Erythroblast (primary cell): ENCODE measurements around the gene TPST1.
"Not testable (repeated sequence)": the region's sequence is repeated elsewhere in the genome, so short reads cannot be mapped to it uniquely, and the experiment has no call there.

ENCODE experiments used
- DNase-seq, 2 experiments: peaks; one replicate each; lab custom pipeline; 2025; lab: John Stamatoyannopoulos, UW
- GATA1 ChIP-seq: IDR thresholded peaks from 2 replicates; pipeline ENCODE4 v1.6.1; 2011; ENCODE audit warnings: low read depth, mild to moderate bottlenecking, control low read depth, low read length, moderate library complexity
- POLR2A ChIP-seq: IDR thresholded peaks from 2 replicates; pipeline ENCODE4 v1.6.1; 2011; ENCODE audit warnings: mild to moderate bottlenecking, low read length

Gene TPST1

GRCh38 chr7:66304536-66304935 lies 99.4 kb downstream of the TPST1 start:
- no peak for DNase-seq
- TF ChIP-seq POLR2A, result no peak
- no peak for TF ChIP-seq GATA1

DNA sequence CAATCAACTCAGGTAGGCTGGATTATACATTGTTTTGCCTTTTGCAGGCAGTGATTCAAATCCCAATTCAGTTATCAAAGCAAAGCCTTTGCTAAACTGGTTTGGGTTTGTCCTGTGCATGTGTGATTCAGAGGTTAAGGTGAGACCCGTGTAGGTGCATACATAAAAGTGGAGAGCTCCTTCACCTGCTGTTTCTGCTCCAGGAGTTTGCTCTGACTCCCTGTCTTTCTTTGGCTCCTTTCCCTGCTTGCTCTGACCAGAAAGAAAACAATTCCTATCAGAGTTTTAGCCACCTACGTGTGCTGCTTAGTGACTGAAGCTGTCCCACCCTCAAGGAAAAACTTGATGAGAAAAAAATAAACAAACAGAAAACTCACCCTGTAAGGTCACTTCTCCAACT lies 101.1 kb downstream of the TPST1 start:
- DNase-seq, result no peak
- no peak for TF ChIP-seq GATA1
- no peak for TF ChIP-seq POLR2A

GRCh38 chr7:66307591-66308215 lies 102.6 kb downstream of the TPST1 start:
- no peak for DNase-seq

GRCh38 chr7:66308411-66308810 lies 103.3 kb downstream of the TPST1 start:
- DNase-seq, result no peak
- TF ChIP-seq POLR2A, result no peak
- TF ChIP-seq GATA1, result no peak

More at GRCh38 chr7:66307591-66308215, 102.6 kb downstream of the TPST1 start:
- TF ChIP-seq POLR2A, result no peak
- TF ChIP-seq GATA1, result no peak

GRCh38 chr7:66310620-66311019 lies 105.5 kb downstream of the TPST1 start:
- no peak for DNase-seq
- no peak for TF ChIP-seq GATA1
- no peak for TF ChIP-seq POLR2A

GRCh38 chr7:66313886-66314568 lies 108.9 kb downstream of the TPST1 start:
- DNase-seq, result no peak
- TF ChIP-seq GATA1 (no peak), POLR2A (no peak)

DNA sequence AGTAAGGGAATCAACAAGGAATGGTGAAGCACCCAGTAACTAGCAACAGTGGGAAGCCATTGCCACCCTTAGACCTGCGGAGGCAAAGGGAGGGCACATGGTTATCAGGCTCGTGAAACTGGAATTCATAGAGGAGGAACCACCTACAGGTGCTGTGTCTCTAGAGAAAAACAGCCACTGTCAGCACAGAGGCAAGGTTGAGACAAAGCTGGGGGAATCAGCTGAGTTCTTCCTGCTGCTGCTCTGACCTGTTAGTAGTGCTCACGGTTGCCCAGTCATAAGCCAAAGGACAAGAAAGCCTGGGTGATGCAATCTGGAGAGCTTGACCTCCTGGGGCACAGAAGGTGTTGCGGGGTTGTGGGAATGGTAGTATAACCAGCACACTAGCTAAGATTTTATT lies 110.1 kb downstream of the TPST1 start:
- TF ChIP-seq GATA1 (no peak), POLR2A (no peak)
- no peak for DNase-seq

DNA sequence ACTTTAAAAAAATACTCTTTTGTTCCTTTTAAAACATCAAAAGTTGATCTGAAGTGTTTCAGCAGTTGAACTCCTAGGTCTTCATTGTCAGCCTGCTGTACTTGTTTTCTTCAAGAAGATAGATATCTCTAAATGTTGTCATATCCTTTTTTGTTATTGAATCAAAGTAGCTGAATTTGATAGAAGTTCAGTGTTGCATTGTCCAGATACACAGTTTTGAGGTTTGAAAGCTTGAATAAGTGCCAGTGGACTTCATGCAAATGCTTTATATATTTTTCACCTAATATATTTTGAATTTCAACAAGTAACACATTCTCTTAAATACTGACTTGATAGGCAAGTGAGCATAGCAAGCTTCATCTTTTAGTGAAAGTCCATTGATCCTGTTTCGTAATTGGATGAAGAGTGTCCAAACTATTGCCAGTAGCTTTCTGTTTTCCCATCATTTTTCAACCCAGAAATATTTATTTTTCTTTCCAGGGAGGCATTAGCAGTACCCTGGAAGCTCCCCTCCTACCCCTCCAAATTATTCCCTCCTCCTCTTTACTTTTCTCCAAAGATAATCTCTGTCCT lies 114.4 kb downstream of the TPST1 start:
- TF ChIP-seq GATA1, result no peak
- TF ChIP-seq POLR2A, result no peak
- no peak for DNase-seq

DNA sequence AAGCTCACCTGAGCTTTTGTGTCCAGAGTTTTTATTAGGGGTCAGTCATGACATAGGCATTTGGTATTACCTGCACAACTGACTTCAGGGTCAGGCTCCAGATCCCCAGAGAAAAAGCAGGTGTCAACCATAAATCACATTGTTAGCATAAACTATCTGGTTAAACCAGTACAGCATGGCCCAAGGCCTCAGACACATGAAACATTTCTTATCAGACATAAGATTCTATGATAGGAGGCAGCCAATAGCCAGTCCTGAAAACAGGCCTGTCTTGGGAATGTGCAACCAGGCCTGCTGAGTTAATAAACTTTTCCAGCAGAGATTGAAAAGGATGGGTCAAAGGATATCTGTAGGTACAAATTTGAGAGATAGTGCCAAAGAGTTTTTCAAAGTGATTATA lies 116.1 kb downstream of the TPST1 start:
- TF ChIP-seq GATA1 (no peak), POLR2A (no peak)
- DNase-seq, result no peak

DNA sequence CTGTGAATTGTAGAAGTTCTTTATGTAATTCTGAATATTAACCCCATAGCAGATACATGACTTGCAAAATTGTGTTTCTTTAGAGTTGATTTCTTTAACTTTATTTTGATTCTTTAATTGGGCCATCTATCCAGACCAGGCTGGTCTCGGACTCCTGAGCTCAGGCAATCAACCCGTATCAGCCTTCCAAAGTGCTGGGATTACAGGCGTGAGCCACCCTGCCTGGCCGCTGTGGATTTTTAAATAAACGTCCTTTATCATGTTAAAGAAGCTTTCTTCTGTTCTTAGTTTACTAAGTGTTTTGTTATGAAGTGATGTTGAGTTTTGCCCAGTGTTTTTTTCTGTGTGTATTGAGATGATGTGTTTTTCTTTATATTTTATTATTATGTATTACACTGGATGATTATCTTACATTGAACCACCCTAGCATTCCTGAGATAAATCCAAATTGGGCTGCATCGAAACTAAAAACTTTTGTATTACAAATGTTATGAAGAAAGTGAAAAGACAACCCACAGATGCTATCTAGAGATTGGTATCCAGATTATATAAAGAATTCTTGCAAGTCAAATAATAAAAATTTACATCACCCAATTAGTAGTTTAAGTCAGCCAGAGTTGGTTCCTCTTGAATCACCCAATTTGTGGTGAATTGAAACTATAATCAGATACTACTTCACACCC lies 118.1 kb downstream of the TPST1 start:
- DNase-seq, result no peak
- TF ChIP-seq GATA1 (no peak), POLR2A (no peak)

- DNase-seq, result not testable (repeated sequence)
These were observed 119.9 kb downstream of the TPST1 start for GRCh38 chr7:66324985-66325384.

GRCh38 chr7:66326501-66327215 lies 121.5 kb downstream of the TPST1 start:
- TF ChIP-seq POLR2A, result no peak
- TF ChIP-seq GATA1, result no peak
- no peak for DNase-seq

- TF ChIP-seq GATA1 (no peak), POLR2A (no peak)
- DNase-seq, result no peak
These were observed 125.8 kb downstream of the TPST1 start for GRCh38 chr7:66330961-66331360.
